Measurements from ENCODE around the gene PFKFB3. TPM values are rescaled to one million over a fixed set of nuclear protein-coding genes. Genes with fewer than 3 reads are reported as not detected.

Gene PFKFB3
- total RNA-seq, 4 donors from 2014 or later, result 8.4 to 11.8 (median 9.4) TPM

DNA sequence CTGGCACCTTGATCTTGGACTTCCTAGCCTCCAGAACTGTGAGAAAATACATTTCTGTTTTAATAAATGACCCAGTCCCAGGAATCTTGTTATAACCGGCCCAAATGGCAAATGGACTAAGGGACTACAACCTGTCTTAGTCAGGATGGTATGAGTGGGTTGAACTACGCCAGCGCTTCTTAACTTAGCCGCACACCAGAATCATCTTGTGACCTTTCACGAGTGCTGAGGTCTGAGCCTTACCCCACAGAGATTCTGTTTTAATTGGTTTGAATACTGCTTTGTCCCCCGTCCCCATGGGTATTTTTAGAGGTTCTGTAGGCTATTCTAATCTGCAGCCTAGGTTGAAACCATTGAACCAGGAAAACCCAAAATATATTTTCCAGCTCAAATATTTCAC lies 48.0 kb downstream of the PFKFB3 start:
- Histone ChIP-seq H3K4me1 (no peaks in the 10 kb centered on the region), H3K36me3 (no peaks in the 10 kb centered on the region), H3K27me3 (no peaks in the 10 kb centered on the region), H3K27ac (no peak overlapping the region), H3K4me3 (replicated peaks in 1 of 3) (no peak overlapping the region), H3K9me3 (no peaks in the 10 kb centered on the region)
- 81 to 91% methylated on average over 6 of the region's 6 CpGs for WGBS, 2 donors
- TF ChIP-seq, protein P1, sequence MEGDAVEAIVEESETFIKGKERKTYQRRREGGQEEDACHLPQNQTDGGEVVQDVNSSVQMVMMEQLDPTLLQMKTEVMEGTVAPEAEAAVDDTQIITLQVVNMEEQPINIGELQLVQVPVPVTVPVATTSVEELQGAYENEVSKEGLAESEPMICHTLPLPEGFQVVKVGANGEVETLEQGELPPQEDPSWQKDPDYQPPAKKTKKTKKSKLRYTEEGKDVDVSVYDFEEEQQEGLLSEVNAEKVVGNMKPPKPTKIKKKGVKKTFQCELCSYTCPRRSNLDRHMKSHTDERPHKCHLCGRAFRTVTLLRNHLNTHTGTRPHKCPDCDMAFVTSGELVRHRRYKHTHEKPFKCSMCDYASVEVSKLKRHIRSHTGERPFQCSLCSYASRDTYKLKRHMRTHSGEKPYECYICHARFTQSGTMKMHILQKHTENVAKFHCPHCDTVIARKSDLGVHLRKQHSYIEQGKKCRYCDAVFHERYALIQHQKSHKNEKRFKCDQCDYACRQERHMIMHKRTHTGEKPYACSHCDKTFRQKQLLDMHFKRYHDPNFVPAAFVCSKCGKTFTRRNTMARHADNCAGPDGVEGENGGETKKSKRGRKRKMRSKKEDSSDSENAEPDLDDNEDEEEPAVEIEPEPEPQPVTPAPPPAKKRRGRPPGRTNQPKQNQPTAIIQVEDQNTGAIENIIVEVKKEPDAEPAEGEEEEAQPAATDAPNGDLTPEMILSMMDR (IDR thresholded peaks at IDR 0.05), result no peak
- TF ChIP-seq POLR2A (IDR thresholded peaks at IDR 0.05), result no peak
- intact Hi-C loops (cut with DNase I), result no loop called here
- DNase-seq, result no peak

DNA sequence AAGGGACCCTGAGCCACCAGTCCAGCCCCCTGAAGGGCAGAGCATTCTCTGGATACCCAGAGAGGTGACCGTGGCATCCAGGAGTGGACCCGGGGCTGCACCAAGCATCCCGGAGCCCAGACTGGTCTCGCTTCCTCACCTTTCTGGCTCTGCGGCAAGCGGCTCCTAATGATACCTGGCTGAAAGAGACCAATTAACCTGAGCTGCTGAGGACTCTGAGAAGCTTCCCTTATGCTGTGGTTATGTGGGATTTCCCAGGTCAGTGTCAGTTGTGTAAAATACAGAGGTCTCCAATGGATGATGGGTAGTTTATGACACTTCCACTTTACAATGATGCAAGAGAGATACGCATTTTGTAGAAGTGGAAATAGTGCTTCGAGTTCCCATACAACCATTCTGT lies 51.5 kb downstream of the PFKFB3 start:
- no peaks in the 10 kb centered on the region for H3K4me1 ChIP-seq
- TF ChIP-seq, protein P1 (IDR thresholded peaks at IDR 0.05), result no peak
- no peak for TF ChIP-seq POLR2A (IDR thresholded peaks at IDR 0.05)
- no peaks in the 10 kb centered on the region for H3K9me3 ChIP-seq
- no peak for DNase-seq
- H3K36me3 ChIP-seq, result no peaks in the 10 kb centered on the region
- intact Hi-C loops (cut with DNase I), result no loop called here
- no peak overlapping the region for H3K27ac ChIP-seq
- H3K27me3 ChIP-seq, result no peaks in the 10 kb centered on the region
- 91 to 97% methylated on average over 8 of the region's 8 CpGs for WGBS, 2 donors
- no peak overlapping the region for H3K4me3 ChIP-seq (replicated peaks in 1 of 3)

DNA sequence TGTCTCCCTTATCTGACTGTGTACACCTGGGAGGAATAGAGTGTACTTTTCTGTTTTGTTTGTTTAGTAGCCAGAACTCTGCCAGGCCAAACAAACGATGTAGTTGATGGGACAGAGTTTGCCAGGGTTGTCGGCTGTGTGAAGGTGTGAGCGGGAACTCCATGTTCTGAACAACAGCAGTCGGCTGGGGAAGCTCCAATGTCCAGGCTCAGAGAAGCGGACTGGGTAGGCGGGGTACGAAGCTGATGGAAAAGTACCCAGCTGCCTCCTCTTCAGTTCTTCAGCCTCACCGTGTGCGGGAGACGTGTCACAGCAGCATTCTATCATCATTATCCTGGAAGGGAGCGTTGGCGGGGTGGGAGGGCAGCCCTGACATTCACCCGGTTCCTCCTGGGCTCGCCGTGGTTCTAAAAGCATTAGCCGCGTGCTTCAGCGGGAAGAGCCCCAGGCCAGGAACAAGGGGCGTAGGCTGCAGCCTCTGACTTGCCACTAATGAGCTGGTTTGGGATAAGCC lies 52.9 kb downstream of the PFKFB3 start:
- no peak for DNase-seq

DNA sequence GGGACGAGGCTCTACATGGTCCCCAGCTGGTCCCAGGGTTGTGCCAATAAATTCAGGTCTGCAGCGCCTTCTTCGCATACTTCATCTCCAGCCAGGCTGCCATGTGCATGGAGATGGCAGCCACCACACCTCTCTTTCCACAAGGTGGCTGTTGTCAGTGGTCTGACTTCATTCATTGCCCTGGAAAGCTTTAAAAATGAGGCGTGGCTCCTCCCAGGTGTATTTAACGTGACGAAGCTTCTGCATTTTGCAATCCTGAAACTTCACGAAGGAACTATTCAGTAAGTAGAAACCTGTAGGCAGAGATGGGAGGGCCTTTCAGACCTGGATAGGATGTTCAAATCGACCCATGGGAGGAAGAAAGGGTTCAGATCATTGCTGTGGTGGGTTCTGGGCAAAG lies 53.7 kb downstream of the PFKFB3 start:
- Histone ChIP-seq H3K27me3 (no peaks in the 10 kb centered on the region), H3K4me3 (replicated peaks in 1 of 3) (no peak overlapping the region), H3K36me3 (no peaks in the 10 kb centered on the region), H3K4me1 (no peaks in the 10 kb centered on the region), H3K27ac (no peak overlapping the region), H3K9me3 (no peaks in the 10 kb centered on the region)
- TF ChIP-seq POLR2A (IDR thresholded peaks at IDR 0.05), result no peak
- TF ChIP-seq, protein P1 (IDR thresholded peaks at IDR 0.05), result no peak
- WGBS, 2 donors, result 91 to 93% methylated on average over 8 of the region's 8 CpGs
- DNase-seq, result no peak
- intact Hi-C loops (cut with DNase I), result no loop called here

More for the DNA sequence above, 52.9 kb downstream of the PFKFB3 start:
- Histone ChIP-seq H3K27me3 (no peaks in the 10 kb centered on the region), H3K9me3 (no peaks in the 10 kb centered on the region), H3K4me3 (replicated peaks in 1 of 3) (no peak overlapping the region), H3K4me1 (no peaks in the 10 kb centered on the region), H3K36me3 (no peaks in the 10 kb centered on the region), H3K27ac (no peak overlapping the region)
- WGBS, 2 donors, result 78 to 79% methylated on average over 18 to 19 of the region's 19 CpGs
- intact Hi-C loops (cut with DNase I), result no loop called here
- TF ChIP-seq, protein P1 (IDR thresholded peaks at IDR 0.05), result no peak
- no peak for TF ChIP-seq POLR2A (IDR thresholded peaks at IDR 0.05)

DNA sequence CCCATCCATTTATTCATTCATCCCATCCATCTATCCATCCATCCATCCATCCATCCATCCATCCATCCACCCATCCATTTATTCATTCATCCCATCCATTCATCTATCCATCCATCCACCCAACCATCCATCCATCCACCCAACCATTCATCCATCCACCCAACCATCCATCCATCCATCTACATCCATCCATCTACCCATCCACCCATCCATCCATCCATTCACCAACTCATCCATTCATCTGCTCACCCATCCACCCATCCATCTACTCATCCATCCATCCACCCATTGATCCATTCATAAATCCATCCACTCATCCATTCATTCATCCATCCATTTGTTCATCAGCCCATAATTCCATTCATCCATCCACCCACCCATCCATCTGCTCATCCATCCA lies 56.4 kb downstream of the PFKFB3 start:
- TF ChIP-seq POLR2A (IDR thresholded peaks at IDR 0.05), result no peak
- TF ChIP-seq, protein P1 (IDR thresholded peaks at IDR 0.05), result no peak
- H3K9me3 ChIP-seq, result no peaks in the 10 kb centered on the region
- DNase-seq, result no peak
- no peak overlapping the region for H3K27ac ChIP-seq
- intact Hi-C loops (cut with DNase I), result no loop called here
- no peaks in the 10 kb centered on the region for H3K36me3 ChIP-seq
- no peak overlapping the region for H3K4me3 ChIP-seq (replicated peaks in 1 of 3)
- no peaks in the 10 kb centered on the region for H3K4me1 ChIP-seq
- no peaks in the 10 kb centered on the region for H3K27me3 ChIP-seq
